ENCODE measurements around the gene NR3C2.

The NR3C2 gene

GRCh38 chr4:148057516-148057915 is 384.7 kb downstream of the NR3C2 start:
- no peak for DNase-seq (ENCODE audit: low read depth in 1 of 2, low spot score in 1 of 2)

GRCh38 chr4:148056879-148057278 is 385.3 kb downstream of the NR3C2 start:
- peak; percentile 20 to 51 for DNase-seq (ENCODE audit: low read depth in 1 of 2, low spot score in 1 of 2)

GRCh38 chr4:148055844-148056243 is 386.4 kb downstream of the NR3C2 start:
- DNase-seq (ENCODE audit: low read depth in 1 of 2, low spot score in 1 of 2) = no peak

GRCh38 chr4:148054275-148054674 is 387.9 kb downstream of the NR3C2 start:
- no peak for DNase-seq (ENCODE audit: low read depth in 1 of 2, low spot score in 1 of 2)

- DNase-seq (ENCODE audit: low read depth in 1 of 2, low spot score in 1 of 2) = no peak
Measured at GRCh38 chr4:148053298-148054003, 388.8 kb downstream of the NR3C2 start.

GRCh38 chr4:148052448-148052847 is 389.8 kb downstream of the NR3C2 start:
- no peak for DNase-seq (ENCODE audit: low read depth in 1 of 2, low spot score in 1 of 2)

- no peak for DNase-seq (ENCODE audit: low read depth in 1 of 2, low spot score in 1 of 2)
Measured at GRCh38 chr4:148051403-148051802, 390.8 kb downstream of the NR3C2 start.

- no peak for DNase-seq (ENCODE audit: low read depth in 1 of 2, low spot score in 1 of 2)
Measured at GRCh38 chr4:148048598-148048997, 393.6 kb downstream of the NR3C2 start.

- DNase-seq (ENCODE audit: low read depth in 1 of 2, low spot score in 1 of 2) = no peak
Measured at GRCh38 chr4:148044912-148045352, 397.3 kb downstream of the NR3C2 start.

GRCh38 chr4:148044089-148044911 is 397.9 kb downstream of the NR3C2 start:
- DNase-seq (ENCODE audit: low read depth in 1 of 2, low spot score in 1 of 2) = no peak

GRCh38 chr4:148041606-148042329 is 400.4 kb downstream of the NR3C2 start:
- DNase-seq (ENCODE audit: low read depth in 1 of 2, low spot score in 1 of 2) = no peak

- no peak for DNase-seq (ENCODE audit: low read depth in 1 of 2, low spot score in 1 of 2)
Measured at GRCh38 chr4:148034813-148035212, 407.4 kb downstream of the NR3C2 start.

GRCh38 chr4:148030193-148030873 is 411.9 kb downstream of the NR3C2 start:
- DNase-seq (ENCODE audit: low read depth in 1 of 2, low spot score in 1 of 2) = no peak

- DNase-seq (ENCODE audit: low read depth in 1 of 2, low spot score in 1 of 2) = no peak
Measured at GRCh38 chr4:148029781-148030180, 412.4 kb downstream of the NR3C2 start.
